ENCODE results near the gene ANGPTL8. TPM values are rescaled to one million over a fixed set of nuclear protein-coding genes. Genes with fewer than 3 reads are reported as not detected.

The ANGPTL8 gene
- total RNA-seq, 3 donors from 2014 or later, result 0.44 to 17.9 TPM; not detected in 1

GRCh38 chr19:11265177-11265784, 25.9 kb downstream of the ANGPTL8 start:
- Histone ChIP-seq H3K9me3 (no peaks in the 10 kb centered on the region), H3K27me3 (no peaks in the 10 kb centered on the region), H3K4me3 (no peak overlapping the region), H3K27ac (peak overlapping the region; percentile 40 to 71), H3K4me1 (peaks cover 0 to 5% of the 10 kb centered on the region in 2 donors), H3K36me3 (no peaks in the 10 kb centered on the region)
- no peak for DNase-seq (ENCODE audit: low spot score in 2 of 2)
- intact Hi-C loops (cut with DNase I; ENCODE audit: low total_unique reads), result no loop called here
- TF ChIP-seq CTCF (IDR thresholded peaks at IDR 0.05) (no peak), POLR2AphosphoS5 (IDR thresholded peaks at IDR 0.05) (no peak), POLR2A (IDR thresholded peaks at IDR 0.05) (no peak)

- intact Hi-C loops (cut with DNase I; ENCODE audit: low total_unique reads), result no loop called here
- TF ChIP-seq POLR2A (IDR thresholded peaks at IDR 0.05) (no peak), POLR2AphosphoS5 (IDR thresholded peaks at IDR 0.05) (no peak), CTCF (IDR thresholded peaks at IDR 0.05) (no peak)
- H3K9me3 ChIP-seq, result no peaks in the 10 kb centered on the region
- peak overlapping the region in 1 of 2 donors; percentile 71 for H3K27ac ChIP-seq
- H3K36me3 ChIP-seq, result no peaks in the 10 kb centered on the region
- DNase-seq (ENCODE audit: low spot score in 2 of 2), result no peak
- H3K27me3 ChIP-seq, result no peaks in the 10 kb centered on the region
- H3K4me3 ChIP-seq, result no peak overlapping the region
- peaks cover 0 to 5% of the 10 kb centered on the region in 2 donors for H3K4me1 ChIP-seq
These were observed 26.4 kb downstream of the ANGPTL8 start for GRCh38 chr19:11265785-11266236.

- DNase-seq (ENCODE audit: low spot score in 2 of 2), result no peak
- intact Hi-C loops (cut with DNase I; ENCODE audit: low total_unique reads), result no loop called here
- H3K4me3 ChIP-seq, result no peak overlapping the region
- no peak overlapping the region for H3K27ac ChIP-seq
- TF ChIP-seq CTCF (IDR thresholded peaks at IDR 0.05), result no peak
- TF ChIP-seq POLR2AphosphoS5 (IDR thresholded peaks at IDR 0.05), result no peak
- TF ChIP-seq POLR2A (IDR thresholded peaks at IDR 0.05), result no peak
- H3K4me1 ChIP-seq, result peaks cover 0 to 5% of the 10 kb centered on the region in 2 donors
- no peaks in the 10 kb centered on the region for H3K27me3 ChIP-seq
- H3K9me3 ChIP-seq, result no peaks in the 10 kb centered on the region
- no peaks in the 10 kb centered on the region for H3K36me3 ChIP-seq
These were observed 28.1 kb downstream of the ANGPTL8 start for GRCh38 chr19:11267316-11268085.

GRCh38 chr19:11268783-11269267, 29.4 kb downstream of the ANGPTL8 start:
- peak overlapping the region; percentile 23 to 65 for H3K27ac ChIP-seq
- H3K36me3 ChIP-seq, result no peaks in the 10 kb centered on the region
- H3K27me3 ChIP-seq, result no peaks in the 10 kb centered on the region
- H3K4me3 ChIP-seq, result no peak overlapping the region
- H3K9me3 ChIP-seq, result no peaks in the 10 kb centered on the region
- TF ChIP-seq POLR2AphosphoS5 (IDR thresholded peaks at IDR 0.05) (peak; percentile 30 to 81 (median 46)), CTCF (IDR thresholded peaks at IDR 0.05) (no peak)
- intact Hi-C loops (cut with DNase I; ENCODE audit: low total_unique reads), result no loop called here
- peak in 1 of 2 donors; percentile 60 for DNase-seq (ENCODE audit: low spot score in 2 of 2)
- H3K4me1 ChIP-seq, result no peaks in the 10 kb centered on the region

GRCh38 chr19:11269408-11269807, 30.0 kb downstream of the ANGPTL8 start:
- no peak for TF ChIP-seq CTCF (IDR thresholded peaks at IDR 0.05)
- TF ChIP-seq POLR2A (IDR thresholded peaks at IDR 0.05), result no peak
- TF ChIP-seq POLR2AphosphoS5 (IDR thresholded peaks at IDR 0.05), result no peak
- H3K27ac ChIP-seq, result peak overlapping the region; percentile 23 to 65
- no peak overlapping the region for H3K4me3 ChIP-seq
- intact Hi-C loops (cut with DNase I; ENCODE audit: low total_unique reads), result no loop called here
- H3K27me3 ChIP-seq, result no peaks in the 10 kb centered on the region
- H3K9me3 ChIP-seq, result no peaks in the 10 kb centered on the region
- DNase-seq (ENCODE audit: low spot score in 2 of 2), result no peak
- no peaks in the 10 kb centered on the region for H3K36me3 ChIP-seq
- no peaks in the 10 kb centered on the region for H3K4me1 ChIP-seq
